C4-2B (cell line): ENCODE results near the gene RAB8B.

ENCODE experiments used
- ZFX ChIP-seq: fragments of 450-650 bp; IDR thresholded peaks from 2 replicates; pipeline ENCODE4 v1.6.1; 2017
- TF ChIP-seq, protein P1 (sequence below): fragments of 450-650 bp; conservative IDR thresholded peaks from 2 replicates; pipeline ENCODE4 v1.5.1; 2017; ENCODE audit warnings: mild to moderate bottlenecking

DNA sequence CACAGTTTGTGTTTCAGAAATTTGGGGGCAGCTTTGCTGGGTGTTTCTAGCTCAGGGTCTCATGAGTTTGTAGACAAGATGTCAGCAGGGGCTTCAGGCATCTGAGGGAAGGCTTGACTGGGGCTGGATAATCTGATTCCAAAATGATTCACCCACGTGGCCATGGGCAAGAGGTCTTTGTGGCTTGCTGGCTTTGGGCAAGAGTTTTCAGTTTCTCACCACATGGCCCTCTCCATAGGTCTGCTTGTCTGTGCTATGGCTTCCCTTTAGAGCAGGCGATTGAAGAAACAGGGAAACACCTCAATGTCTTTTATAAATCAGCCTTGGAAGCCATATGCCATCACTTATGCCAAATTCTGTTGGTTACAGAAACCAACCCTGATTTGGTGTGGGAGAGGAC is 44.0 kb upstream of the RAB8B start:
- TF ChIP-seq, protein P1, sequence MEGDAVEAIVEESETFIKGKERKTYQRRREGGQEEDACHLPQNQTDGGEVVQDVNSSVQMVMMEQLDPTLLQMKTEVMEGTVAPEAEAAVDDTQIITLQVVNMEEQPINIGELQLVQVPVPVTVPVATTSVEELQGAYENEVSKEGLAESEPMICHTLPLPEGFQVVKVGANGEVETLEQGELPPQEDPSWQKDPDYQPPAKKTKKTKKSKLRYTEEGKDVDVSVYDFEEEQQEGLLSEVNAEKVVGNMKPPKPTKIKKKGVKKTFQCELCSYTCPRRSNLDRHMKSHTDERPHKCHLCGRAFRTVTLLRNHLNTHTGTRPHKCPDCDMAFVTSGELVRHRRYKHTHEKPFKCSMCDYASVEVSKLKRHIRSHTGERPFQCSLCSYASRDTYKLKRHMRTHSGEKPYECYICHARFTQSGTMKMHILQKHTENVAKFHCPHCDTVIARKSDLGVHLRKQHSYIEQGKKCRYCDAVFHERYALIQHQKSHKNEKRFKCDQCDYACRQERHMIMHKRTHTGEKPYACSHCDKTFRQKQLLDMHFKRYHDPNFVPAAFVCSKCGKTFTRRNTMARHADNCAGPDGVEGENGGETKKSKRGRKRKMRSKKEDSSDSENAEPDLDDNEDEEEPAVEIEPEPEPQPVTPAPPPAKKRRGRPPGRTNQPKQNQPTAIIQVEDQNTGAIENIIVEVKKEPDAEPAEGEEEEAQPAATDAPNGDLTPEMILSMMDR = no peak
- no peak for TF ChIP-seq ZFX
